ENCODE measurements around the gene LYG2. TPM values are rescaled to one million over a fixed set of nuclear protein-coding genes. Genes with fewer than 3 reads are reported as not detected.
"Not testable (repeated sequence)": the region's sequence is repeated elsewhere in the genome, so short reads cannot be mapped to it uniquely, and the experiment has no call there.

Gene LYG2
- total and polyA plus RNA-seq, 2 of the 4 experiments (the other 2 are of a cell fraction): not detected

DNA sequence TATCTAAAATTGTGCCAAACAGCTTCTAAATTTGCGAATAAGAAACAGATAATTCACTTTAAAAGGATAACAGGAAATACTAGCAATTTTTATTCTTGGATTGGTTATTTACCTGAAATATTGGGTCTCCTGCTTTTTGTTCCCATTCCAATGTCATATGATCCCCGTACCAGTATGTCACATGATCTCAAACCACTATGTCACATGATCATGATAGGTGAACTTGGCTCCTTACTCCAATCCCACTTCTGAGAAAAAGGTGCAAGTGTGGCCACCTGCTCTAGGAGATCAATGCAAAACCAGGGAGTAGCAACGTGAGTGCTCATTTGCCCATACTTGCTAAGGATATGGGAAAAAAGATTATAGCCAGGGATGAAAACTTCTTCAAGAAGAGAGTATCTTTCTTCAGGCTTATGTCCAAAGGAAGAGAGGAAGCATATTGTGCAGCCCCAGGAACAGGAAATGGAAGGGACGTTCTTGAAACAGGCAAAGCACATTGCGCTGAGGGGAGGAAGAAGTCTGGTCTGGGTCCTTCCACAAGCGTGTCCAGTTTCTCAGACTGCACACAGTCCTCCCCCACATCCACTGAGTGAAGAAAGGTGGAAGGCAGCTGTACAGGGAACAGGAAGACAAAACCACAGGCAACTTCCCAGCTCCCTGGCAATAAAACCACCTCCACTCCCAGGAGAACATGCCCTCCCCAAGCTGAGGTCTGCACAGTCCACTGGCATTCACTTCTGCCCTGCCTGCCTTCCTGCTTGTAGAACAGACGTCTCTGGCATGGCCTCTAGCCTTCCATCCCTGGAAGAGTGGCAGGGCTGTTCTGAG is at the start of gene LYG2 (continued):
- TF ChIP-seq RAD21 (IDR thresholded peaks at IDR 0.05; ENCODE audit: low read length): no peak

DNA sequence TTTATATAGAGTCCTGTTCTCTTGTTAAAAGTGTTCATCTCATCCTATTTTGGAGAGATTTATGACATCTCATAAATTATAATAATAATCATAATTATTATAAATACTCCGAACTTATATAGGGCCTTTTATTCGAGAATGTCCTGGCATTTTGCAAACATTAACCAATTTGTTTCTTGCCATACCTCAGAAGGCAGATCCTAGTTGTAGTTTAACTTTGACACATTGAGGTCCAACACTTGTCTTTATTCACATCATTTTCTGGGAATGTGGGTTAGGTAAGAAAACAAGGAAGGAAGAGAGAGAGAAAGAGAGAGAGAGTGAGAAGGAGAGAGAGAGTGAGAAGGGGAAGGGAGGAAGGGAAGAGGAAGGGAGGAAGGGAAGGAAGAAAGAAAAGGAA is 45.6 kb upstream of the LYG2 start, which contains the start of gene LYG1:
Gene LYG1, minus strand, starts transcription at position 101 of the 400 bp plus-strand sequence. CDS start 5,527 bp downstream, outside the sequence.
- H4K91ac ChIP-seq (ENCODE audit: insufficient read depth, low read depth, low read length); H3K9ac ChIP-seq (ENCODE audit: low read depth, low read length); CTCF ChIA-PET; H3K36me3 ChIP-seq (ENCODE audit: control insufficient read depth, insufficient read depth, low read length); H3K23ac ChIP-seq (ENCODE audit: low read depth, low read length); H2BK5ac ChIP-seq (ENCODE audit: low read depth, low read length, poor library complexity, severe bottlenecking); H2BK15ac ChIP-seq (ENCODE audit: low read depth, low read length); H4K8ac ChIP-seq (ENCODE audit: low read depth in 2 of 2, low read length in 2 of 2); H3K4me3 ChIP-seq (ENCODE audit: insufficient read depth, low read depth, low read length); H4K20me1 ChIP-seq (ENCODE audit: insufficient read depth, low read length); H3K18ac ChIP-seq (ENCODE audit: low read depth, low read length); H3K9me1 ChIP-seq (ENCODE audit: insufficient read depth, low read length); H3K27me3 ChIP-seq (ENCODE audit: control insufficient read depth, insufficient read depth, low read length); H2AK9ac ChIP-seq (replicated peaks; ENCODE audit: low read depth, low read length, poor library complexity); H3K4ac ChIP-seq (ENCODE audit: low read depth, low read length); intact Hi-C loops (cut with micrococcal nuclease); H2BK120ac ChIP-seq (ENCODE audit: low read depth, low read length); H3K79me1 ChIP-seq (ENCODE audit: low read depth in 1 of 2, low read length in 2 of 2); H2AK5ac ChIP-seq (ENCODE audit: low read depth, low read length); BruUV-seq (replicated peaks); dilution Hi-C loops (cut with HindIII; ENCODE audit: low sequenced_read_pairs, unreplicated experiment); H3K14ac ChIP-seq (replicated peaks; ENCODE audit: low read depth, low read length); H2BK20ac ChIP-seq (ENCODE audit: low read depth, low read length); POLR2A ChIA-PET (ENCODE audit: unreplicated experiment); H3K9me3 ChIP-seq (ENCODE audit: control insufficient read depth, insufficient read depth, low read length); H3K4me2 ChIP-seq (ENCODE audit: low read depth, low read length); ATAC-seq (ENCODE audit: low read depth); H3K27ac ChIP-seq (ENCODE audit: insufficient read depth, low read length); DNase-seq; H2AFZ ChIP-seq (replicated peaks; ENCODE audit: low read length, poor library complexity); H3K56ac ChIP-seq (ENCODE audit: extremely low read depth, insufficient read depth, low read length); in situ Hi-C loops (cut with MboI; ENCODE audit: low sequenced_read_pairs); H3K4me1 ChIP-seq (ENCODE audit: control insufficient read depth, insufficient read depth, low read length); H4K5ac ChIP-seq (ENCODE audit: low read depth, low read length): not testable (repeated sequence)
- no CpG with 5 or more reads among the region's 2 CpGs for WGBS, 2 experiments (ENCODE audit: extremely low coverage in 2 of 2, insufficient read length in 1 of 2)
